ENCODE results near the gene AFAP1L2. TPM values are rescaled to one million over a fixed set of nuclear protein-coding genes. Genes with fewer than 3 reads are reported as not detected.

AFAP1L2 gene
- total RNA-seq, 1 donor from 2014 or later, result 22.8 TPM

DNA sequence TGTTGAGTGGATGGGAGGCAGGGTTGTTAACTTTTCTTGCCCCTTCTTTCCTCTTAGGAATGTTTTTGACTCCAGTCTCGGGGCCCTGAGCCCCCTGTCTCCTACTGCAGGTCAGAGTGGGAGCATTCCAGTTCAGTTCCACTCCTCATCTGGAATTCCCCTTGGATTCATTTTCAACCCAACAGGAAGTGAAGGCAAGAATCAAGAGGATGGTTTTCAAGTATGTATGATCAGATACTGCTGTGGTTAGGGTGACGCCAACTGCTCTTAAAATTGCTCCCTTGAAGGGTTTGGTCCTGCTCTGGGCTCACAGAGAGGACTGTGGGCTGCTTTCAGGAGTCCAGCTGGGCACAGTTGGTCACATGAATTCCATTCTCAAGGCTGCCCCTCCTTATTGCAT lies 143.2 kb downstream of the AFAP1L2 start:
- ATAC-seq, result no peak

DNA sequence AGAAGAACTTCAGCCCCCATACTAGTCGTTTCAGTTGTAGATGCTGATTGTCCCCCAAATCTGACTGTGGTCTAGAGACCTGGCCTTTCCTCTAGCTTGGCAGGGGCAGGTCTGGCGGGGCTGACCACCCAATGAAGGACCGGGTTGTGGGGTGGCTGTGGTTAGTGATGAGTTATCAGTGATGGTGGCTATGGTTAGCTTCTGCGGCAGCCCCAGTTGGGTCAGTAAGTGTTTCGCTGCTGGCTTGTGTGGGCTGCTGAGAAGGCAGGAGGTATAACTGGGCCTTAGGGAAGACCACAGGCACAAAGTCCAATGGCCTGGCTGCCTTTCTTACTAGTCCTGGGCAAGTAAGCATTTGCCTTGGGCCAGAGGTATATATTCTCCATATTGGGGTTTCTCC lies 143.9 kb downstream of the AFAP1L2 start:
- no peak for ATAC-seq

DNA sequence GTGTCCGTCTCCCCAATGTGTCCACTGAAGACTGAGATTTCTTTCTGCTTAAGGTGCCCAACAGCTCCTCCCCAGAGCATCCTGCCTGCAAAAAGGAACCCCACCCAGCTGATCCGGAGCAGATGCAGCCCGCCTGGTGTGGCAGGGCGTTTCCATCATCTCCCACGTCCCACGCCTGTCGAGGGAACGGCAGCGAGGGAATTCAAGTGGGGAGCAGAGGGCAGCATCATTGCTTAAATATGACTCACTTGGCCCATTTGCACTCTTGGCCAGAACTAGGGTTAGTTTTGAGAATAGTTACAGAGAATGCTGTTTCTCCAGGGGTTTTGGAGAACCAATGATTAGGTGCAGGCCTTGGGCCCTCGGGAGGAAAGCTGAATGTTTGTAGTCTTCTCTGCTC lies 144.5 kb downstream of the AFAP1L2 start:
- peak; percentile 15 for ATAC-seq

DNA sequence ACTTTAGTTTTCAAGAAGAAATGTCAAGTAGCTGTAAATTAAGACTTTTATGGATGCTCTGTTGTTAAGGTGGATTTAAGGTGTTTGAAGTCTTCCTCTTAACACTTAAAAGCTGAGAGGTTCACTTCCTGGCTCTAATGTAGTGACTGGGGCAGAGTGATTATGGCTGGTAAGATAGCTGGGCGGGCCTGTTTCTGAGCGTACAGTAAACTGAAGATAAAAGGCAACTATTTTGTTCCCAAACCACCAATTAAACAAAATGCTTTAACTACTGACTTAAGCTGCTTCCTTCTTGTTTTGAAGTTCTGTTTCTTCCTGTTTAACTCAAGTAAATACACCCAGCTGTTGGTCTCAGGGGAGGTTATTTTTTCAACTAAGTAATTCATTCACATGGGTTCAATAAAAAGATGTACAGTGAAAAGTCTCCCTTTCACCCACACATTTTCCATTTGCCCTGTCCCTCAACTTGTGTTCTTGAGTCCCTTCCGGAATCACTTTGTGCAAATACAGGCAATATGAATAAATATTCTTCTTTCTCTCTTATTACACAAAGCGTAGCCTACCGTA lies 145.9 kb downstream of the AFAP1L2 start:
- no peak for ATAC-seq

DNA sequence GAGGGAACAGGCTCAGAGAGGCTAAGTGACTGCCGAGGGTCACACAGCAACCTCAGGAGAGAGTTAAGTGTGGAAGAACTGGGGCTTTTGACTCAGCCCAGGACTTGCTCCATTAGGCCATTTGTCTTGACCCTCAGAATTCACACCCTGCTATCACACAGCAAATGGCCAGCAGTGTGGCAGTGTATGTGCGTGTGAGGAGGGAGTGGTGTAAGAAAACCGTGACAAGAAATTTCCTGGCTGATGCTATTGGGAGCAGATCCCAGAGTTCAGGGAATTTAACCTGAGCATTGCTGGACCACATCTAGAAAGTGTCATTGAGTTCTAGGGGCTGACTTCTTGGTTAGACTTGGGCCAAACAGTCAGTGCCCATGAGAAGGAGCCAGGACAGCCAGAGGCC lies 146.8 kb downstream of the AFAP1L2 start:
- ATAC-seq, result no peak

DNA sequence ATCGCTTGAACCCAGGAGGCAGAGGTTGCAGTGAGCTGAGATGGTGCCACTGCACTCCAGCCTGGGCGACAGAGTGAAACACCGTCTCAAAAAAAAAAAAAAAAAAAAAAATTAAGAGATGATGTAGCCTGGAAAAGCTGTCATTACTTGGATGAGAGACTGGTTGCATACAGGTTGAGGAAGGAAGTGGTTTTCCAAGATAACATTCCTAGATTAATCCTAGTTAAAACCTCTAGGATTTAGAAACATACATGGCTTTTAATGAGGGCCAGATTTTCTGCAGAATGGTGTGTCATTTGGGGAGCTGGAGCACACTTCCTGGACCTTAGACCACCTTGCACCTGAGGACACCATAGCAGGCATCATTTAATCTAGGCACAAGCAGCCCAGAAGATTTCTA lies 147.5 kb downstream of the AFAP1L2 start:
- ATAC-seq, result no peak

DNA sequence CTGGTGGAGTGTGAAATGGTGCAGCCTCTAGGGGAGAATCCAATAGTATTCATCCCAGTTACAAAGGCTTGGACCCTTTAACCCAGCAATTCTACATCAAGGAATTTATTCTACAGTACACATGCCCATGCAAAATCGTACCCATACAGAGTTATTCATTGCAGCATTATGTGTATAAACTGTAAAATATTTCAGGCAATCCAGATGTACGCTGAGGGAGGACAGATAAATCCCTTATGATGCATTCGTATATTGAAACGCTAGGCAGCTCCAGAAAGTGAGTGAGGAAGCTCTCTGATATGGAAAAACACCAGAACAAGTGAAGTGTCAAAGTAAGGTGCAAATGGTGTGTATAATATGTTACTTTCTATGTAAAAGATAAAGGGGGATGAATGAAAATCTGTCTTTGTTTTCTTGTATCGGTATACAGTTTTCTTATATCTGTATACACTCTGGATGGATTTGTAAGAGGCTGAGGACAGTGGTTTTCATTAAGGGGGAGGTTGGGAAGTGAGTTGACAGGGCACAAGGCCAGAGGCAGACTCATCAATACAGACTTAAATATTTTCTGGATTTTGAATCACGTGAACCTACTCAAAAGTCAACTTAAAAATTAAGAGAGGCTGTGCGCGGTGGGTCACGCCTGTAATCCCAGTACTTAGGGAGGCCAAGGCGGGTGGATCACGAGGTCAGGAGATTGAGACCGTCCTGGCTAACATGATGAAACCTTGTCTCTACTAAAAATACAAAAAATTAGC lies 148.1 kb downstream of the AFAP1L2 start:
- ATAC-seq, result no peak

DNA sequence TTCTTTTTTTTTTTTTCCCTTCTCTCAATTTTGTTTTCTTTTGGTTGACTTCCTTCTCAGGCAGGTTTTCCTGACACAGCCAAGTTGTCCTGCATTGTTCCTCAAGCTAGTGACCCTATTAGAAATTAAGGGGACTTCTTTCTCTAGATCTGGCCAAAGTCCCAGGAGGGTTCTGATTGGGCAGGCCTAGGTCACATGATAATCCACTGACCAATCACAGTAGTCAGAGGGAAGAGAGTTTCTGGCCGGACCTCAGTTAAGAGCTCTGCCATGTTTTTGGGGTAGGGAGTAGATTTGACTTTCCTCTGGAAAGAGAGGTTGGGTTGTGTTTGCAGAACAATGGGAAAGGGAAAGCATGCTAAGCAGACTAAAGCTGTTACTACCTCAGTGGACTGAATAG lies 149.1 kb downstream of the AFAP1L2 start:
- ATAC-seq, result no peak

DNA sequence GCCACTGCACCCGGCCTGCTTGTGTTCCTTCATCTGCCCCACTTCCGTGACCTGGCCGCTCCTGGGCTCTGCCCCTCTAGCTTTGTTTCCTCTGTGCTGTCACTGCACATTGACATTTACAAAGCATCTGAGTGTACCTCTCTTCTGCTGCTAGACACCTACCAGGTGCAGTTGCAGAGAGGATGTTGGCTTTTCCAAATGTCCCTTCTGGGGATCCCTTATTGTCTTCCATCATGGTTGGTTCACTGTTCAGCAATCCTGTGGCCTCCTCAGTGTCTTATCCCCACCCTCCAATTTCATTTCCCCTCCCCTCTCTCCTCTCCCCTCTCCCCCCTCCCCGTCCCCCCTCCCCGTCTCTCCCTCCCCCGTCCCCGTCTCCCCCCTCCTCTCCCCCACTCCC lies 151.4 kb downstream of the AFAP1L2 start:
- ATAC-seq, result no peak

DNA sequence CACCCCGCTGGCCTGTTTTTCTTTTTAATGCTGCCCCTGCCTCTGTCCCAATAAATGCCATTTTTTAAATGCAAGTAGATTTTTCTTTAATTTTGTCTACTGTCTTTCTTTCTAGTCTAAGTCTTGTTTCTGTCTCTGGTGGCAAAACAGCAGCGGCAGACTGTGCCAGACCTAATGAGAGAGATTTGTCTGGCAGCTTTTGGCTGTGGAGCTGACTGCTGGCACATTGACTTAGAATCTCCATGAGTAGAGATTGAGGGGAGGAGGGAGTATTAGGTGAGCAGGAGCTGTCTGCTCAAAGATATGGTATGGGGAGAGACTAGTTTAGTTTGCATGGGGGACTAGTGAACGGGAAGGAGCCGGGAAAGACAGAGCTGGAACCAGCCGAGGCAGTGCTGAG lies 152.2 kb downstream of the AFAP1L2 start:
- ATAC-seq, result no peak

DNA sequence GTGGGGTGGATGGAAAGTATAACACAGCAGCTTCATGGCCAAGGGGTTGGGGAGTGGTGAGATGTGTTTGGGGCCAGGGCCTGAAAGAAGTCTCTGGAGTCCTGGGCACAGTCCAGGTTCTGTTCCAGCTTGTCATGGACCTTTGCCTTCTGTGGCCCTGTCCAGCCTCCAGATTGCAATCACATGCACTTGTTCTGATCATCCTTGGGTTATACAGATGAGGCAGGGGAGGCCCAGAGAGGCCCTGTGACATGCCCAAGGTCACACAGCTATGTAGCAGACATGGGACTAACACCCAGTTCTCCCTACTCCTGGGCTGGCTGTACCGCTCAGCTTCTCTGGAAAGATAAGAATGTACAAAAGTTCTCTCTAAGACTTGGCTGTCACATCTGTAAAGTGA lies 153.6 kb downstream of the AFAP1L2 start:
- no peak for ATAC-seq

DNA sequence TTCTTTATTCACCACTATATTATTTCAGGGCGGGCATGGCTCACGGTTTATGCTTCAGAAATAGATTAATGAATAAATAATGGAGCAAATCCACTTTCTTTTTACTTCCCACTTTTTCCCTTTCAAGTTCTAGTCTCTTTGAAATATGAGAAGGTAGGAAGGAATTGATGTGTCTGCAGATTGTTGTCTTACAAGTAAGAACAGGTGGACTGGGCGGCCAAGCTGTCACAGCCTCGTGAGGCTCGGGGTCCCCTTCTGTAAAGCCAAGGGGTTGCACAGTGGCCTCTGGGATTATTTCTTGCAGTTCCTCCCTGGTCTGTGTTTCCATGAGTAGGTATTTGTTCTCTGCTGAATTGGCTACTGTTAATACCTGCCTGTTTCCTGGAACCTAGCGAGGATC lies 154.1 kb downstream of the AFAP1L2 start:
- no peak for ATAC-seq

DNA sequence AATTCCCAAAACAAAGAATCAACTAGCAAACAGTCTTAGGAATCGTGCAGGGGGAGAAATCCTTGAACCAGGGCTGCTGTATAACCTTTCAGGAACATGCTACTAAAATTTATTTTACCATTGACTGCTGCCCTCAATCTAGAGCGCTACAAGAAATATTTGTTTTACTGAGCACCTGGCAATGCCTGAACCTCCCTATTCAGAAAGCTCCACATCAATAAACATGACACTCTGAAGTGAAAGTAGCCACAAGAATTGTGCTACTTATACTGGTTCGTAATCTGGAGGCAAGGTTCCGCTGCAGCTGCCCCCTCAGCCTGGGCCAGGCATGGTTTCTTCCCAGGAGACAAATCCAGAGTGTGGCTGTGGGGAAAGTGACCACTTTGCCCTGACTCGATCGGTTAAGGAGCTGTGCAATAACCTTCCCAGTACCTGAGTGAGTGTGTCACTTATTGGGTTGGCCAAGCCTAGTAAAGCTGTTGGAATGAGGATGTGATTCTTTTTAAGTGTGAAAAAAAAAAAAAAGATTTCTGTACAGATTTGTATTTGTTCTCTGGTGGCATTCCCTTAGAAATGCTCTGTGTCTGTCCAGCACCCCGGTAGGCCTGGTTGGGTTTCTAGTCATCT lies 157.5 kb downstream of the AFAP1L2 start:
- ATAC-seq, result peak; percentile 83

DNA sequence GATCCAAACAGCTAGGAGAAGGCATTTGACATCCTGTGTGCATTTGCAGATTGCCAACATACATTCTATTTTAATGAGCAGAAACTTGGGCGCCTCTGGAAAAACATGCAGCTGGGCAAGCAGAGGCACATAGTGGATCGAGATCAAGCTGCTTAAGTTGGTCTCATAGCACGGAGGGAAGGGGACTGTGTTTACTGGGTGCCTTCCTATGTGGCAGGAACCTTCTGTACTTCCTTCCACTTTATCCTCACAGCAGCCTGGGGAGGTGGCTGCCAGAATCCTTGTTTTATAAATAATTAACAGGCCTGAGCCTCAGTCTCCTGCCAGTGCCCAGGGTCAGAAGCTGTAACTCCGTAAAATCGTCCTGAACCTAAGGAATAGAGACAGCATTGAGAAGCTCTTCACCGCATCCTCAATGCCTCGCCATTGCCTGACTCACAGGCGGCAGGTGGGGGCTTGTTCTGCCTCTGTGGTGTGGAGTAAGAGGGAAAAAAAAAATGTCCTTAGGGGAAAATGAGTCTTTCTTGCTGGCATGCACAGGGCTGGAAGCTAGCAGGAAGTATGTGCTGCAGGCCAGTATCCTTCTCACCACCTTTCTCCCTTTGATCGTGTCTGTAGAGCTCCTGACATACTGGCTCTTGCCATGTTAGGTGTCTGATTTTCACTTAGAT lies 159.0 kb downstream of the AFAP1L2 start:
- peak; percentile 90 for ATAC-seq

Other genes with a start within 250 kb of the AFAP1L2 start
- 19.7 TPM for gene CCDC186, start 230.3 kb downstream of the AFAP1L2 start, total RNA-seq
- gene TDRD1, start 225.1 kb downstream of the AFAP1L2 start, total RNA-seq, result not detected
- gene VWA2, start 165.2 kb downstream of the AFAP1L2 start, total RNA-seq, result 3.5 TPM